Activated T-cell treated with anti-CD3 and anti-CD28 coated beads, Interleukin-2, amount 50 U/mL, for 48 hours (primary cell): Measurements from ENCODE around the gene STARD3.

Experiments
- DNase-seq, 2 experiments: peaks; one replicate each; pipeline ENCODE4 v3.0.0-alpha.2; 2020

Gene STARD3

DNA sequence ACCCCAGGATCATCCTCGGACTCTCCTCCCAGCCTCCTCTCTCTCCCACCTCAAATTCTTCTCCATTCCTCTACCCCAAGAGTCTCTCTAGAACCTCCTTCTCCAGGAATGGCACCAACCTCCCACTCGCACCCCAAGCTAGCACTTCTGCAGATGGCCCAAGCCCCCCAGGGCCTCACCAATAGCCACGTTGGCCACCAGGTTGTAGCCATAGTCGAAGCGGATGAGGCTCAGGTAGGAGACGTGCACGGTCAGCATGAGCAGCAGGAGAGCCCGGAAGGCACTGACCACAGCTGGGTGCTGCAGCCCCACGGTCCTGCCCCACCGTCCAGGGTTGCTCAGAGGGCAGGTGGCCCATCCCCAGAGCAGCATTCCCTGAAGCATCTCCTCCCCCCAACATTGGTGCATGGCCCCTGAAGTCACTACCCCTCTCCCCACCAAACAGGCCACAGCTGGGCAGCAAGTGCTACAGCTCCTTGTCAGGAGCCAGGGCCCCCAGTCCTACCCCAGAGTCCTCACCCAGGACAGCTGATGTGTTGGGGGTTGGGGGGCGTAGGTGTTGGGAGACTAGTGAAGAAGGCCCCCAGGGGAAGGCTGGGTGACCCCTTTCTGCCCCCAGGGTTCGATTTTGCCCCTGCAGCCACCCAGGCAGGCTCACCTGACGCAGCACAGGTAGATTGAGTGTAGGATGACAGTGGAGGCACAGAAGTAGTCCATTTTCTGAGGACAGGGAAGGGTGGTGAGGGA is 36.6 kb downstream of the STARD3 start:
- no peak for DNase-seq

DNA sequence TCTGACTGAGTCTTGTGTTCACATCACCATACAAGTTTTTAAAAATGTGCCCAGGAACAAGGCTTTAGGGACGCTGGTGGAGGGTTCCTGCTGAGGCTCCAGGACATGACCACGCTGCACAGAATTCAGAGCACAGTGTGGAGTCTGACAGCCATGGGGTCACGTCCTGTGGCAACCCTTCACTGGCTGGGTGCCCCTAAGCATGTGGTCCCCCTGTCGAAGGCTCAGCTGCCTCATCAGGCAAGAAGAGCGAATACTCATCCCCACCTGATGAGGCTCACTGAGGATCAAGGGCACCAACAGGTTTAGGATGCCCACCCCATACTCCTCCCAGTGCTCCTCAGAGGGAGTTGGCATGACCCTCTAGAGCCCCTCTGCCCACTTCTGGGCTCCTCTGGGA is 37.2 kb downstream of the STARD3 start:
- no peak for DNase-seq

DNA sequence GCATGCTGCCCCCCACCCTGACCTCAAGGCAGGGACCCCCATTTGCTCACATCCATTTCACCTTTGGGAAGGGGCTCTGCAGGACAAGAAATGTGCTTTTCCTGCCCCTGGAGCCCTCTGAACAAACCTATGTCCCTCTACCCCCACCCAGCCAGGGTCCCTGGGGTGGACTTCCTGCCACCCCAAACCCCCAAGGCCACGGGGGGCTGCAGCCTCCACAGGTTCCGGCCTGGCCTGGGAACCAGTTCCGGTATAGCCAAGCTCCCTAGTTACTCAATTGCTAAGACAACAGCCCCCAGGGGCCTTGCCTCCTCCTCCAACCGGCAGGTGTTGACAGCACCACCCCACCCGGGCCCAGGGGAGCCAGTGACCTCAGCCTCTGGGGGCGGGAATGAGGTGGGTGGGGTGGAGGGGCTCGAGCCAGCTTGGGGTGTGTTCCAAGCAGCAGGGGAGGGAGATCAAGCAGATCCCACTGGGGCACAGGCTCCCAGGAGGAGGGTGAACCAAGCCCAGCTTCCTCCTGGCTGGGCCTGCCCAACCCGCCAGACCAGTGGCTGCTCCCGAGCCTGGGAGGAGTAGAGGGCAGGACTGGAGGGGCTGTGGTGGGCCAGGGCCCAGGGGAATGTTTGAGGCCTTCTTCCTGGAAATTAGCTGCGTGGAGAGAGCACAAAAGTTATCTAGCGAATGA is 37.9 kb downstream of the STARD3 start:
- DNase-seq, result no peak

DNA sequence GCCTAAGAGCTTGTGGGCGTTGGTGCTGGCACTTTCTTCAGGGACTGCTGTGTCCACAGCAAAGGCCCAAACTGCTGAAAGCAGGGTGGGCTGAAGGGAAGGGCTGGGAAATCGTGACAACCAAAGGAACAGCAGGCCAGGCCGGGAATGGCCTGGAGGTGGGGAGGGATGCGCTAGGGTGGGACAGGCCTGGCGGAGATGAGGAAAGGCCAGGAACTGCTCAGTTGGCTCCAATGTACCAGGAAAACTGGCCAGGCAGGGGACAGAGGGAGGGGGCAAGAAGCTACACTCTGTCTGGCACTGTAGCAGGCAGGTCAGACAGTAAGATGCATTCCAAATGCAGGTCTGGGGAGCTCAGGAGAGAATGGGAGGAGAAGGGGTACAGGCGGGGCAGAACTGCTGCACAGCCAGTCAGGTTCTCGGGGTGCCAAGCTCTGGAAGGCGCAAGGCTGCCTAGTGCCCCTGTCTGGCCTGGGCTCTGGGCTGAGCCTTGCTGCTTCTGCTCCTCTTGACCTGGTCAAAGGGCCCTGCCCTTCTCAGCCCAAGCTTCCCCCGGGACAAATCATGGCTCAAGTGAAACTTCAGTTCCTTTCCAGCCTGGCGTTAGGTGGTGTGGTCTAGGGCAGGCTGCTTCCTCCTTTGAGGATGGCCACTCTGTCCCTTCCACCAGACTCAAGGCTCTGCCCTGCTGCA is 38.6 kb downstream of the STARD3 start:
- no peak for DNase-seq

DNA sequence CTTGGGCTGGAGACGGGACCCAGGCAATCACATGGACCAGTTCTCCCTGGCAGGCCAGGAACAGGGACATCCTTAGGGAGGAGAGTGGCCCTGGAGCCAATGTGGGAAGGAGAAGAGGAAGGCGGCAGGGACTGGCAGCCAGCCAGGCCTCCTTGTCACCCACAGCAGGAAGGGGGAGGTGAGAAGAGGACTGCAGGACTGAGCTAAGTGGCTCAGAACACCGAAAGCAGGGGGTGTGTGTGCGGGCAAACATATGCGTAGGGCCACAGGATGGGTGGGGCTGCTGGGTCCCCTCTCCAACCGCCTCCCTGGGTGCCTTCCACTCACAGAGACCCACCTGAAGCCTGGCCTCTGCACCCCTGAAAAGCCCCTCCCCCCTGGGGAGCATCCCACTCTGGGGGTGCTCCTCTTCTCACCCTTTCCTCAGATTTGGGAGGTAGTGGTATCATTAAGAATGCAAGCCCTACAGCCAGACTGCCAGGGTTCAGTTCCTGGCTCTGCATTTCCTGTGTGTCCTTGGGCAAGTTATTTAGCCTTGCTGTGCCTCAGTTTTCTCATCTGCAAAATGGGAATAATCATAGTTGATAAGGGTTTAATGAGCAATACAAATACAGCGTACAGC is 39.4 kb downstream of the STARD3 start:
- DNase-seq, result peak in 1 of 2 experiments; percentile 53

DNA sequence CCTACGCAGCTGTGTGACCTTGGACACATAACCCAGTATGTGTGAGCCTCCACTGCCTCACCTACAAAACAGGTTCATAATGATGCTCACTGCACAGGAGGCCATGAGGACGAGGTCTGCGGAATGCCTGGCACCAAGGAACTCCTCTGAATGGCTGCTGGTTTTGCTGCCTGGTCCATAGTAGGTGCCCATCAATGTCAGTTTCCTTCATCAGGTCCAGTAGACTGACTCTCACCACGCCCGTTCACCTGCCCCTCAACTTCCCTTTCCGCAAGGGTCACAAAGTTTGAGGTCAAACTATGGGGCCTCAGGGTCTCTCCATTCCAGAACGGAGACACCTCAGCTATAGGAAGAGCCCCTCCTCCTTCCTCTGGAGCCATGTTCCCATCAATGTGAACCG is 40.1 kb downstream of the STARD3 start:
- no peak for DNase-seq

DNA sequence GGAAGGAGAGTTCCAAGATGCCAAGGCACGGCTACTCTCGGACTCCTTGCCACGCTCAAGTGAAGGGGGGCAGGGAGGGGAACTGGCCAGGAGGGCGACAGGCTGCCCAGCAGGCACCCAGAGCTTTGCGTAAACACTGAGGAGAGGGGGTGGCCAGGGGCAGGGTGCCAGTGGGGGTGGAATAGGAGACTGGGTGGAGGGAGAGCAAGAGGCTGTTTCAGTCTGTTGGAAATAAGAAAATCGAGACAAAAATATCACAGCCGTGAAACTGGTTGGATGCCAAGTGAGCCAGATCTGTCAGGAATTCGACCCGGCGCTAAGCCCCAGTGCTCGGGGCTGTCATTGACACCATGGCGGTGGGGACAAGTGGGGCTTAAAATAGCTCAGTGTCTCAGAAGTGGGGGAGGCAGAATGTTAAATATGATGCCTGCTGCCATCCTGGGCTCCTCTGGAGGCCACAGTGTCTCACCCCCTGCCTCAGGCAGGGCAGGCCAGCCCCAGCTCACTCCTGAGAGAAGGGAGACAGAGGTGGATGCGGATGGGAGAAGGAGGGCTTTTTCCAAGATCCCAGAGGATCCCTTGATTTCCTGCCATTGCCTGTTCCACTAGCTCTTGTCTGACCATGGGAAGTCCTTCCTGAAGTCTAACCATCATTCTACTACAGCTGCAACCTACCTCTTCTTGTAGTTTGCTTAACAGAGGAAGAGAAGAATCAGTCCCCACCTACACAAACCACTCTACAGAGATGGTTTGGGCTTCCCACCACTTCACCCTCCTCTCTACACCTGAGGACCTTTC is 40.8 kb downstream of the STARD3 start:
- no peak for DNase-seq

DNA sequence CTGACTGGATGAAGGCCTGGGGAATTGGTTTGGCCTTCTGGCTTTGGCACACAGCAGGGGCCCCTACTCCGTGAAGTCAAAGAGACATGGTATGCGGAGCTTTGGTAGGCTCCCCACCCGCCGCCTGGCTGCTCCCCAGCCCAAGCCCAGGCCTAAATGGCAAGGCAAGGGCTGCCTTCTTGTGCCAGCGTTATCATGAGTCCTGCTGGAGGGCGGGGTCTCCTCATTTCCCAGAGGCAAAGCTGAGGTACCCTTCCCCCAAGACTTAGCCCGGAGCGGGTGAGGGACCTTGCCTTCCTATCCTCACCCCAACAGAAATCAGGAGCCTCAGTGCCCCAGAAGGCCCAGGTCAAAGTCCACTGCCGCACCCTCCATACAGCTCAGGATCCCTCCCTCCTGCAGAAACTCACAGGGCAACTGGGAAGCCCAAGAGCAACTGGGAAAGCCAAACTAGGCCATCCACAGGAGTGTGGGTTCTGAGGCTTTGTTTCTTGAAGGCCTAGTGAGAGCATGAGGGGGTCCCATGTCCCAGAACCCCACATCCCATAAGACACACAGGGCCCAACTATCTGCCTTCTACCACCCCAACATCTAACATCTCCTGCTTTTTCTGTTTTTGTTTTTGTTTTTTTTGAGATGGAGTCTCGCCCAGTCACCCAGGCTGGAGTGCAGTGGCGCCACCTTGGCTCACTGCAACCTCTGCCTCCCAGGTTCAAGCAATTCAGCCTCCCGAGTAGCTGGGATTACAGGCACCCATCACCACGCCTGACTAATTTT is 41.6 kb downstream of the STARD3 start:
- no peak for DNase-seq

DNA sequence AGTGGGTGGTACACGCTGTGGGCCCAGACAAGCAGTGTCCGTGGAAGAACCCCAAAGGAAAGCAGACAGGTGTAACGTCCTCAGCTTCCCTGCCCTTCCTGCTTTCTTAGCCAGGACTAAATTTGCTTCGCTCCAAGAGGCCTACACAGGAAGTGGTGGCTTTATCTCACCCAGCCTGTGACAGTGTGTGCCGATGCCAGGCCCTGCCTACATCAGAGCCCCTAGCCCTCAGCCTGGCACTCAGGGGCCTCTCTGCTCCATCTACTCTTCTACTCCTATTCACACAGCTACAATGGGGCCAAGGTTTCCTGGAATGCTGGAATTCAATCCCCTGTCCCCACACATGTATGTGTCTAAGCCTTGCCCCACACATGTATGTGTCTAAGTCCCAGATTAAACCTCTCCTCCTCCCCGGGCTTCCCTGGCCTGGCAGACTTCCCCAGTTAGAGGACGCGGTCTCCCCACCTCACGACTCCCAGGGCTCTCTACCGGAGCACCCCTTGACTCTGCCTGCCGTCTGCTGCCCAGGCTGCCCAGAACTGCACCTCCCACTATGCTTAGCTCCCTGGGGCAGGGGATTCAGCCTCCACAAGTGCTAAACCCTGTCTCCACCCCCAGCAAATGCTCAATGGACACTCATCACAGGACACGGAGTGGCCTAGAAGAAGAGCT is 42.7 kb downstream of the STARD3 start:
- DNase-seq, result peak; percentile 48 to 62

DNA sequence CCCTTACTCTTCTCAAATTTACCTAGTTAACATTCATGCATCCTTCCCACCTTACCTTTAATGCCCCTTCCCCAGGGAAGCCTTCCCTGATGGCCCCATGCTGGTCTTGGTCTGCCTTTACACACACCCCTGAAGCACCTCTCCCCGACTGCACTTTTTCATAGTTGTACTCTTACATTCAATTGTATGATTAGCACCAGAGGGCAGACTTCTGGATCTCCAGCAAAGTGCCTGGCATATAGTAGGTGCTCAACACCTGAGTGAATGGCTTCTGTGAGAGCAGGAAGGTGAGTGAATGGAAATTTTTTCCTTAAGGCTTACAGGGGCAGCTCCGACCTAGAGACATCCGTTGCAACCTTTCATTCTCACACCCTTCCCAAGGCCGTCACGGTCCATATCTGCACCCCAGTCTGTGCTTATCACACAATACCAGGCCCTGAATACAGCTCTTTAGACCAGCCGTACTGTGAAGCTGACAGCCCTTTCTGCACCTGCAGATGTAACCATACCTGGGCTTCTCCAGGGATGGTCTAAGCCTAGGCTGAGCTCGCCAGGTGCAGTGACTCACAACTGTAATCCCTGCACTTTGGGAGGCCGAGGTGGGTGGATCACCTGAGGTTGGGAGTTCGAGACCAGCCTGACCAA is 46.5 kb downstream of the STARD3 start:
- DNase-seq, result no peak

DNA sequence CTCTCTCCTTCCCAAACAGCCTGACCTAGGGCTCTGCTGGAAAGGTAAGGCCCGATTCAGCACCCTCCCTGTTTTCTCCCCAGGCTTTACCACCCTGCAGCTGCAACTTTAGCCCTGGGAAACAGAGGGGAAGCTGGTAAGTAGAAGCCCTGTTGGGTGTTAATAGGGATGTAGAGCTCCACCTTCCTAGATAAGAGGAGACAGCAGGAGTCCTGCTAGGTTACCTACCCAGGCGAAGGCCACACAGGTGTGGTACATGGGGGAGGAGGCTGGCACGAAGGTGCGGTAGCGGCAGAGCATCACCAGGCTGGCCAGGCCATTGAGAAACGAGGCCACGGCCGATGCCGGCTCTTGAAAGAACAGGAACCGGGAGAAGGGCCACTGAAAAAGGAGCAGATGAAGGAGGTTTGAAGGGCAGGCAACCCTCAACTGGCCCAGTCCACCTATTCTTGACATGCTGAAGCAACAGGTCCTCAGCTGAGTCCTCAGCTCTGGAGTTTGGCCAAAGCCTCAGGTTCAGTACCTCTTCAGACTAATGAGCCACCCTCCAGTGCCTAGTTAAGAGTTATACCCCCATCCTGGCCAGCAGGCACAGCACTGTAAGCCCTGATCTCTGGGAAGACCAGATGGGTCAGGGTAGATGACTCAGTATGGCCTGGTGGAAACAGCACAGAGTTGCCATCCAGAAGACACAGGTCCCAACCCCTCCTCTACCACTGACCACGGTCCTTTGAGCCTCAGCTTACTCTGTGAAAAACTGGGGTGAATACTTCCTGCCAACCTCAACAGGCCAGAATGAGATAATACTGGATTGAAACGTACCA is 47.6 kb downstream of the STARD3 start:
- no peak for DNase-seq

DNA sequence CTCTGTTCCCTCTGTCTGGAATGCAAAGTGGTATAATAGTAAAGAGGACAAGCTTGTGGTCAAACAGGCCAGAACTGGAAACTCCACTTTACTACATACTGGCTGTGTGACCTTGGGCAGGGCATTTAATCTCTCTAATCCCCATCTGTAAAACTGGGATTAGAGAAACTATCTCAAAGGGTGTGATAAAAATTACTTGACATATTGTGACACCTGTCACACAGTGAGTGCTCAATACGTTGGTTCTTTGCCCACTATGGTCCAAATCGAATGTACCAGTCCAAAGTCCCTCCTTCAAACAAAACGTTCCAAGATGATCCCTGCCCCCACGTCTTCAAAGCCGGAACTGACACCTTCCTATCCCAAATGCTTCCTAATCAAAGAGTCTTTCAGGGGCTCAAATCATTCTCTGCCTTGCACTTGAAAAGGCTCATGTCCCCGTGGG is 50.2 kb downstream of the STARD3 start:
- DNase-seq, result no peak

DNA sequence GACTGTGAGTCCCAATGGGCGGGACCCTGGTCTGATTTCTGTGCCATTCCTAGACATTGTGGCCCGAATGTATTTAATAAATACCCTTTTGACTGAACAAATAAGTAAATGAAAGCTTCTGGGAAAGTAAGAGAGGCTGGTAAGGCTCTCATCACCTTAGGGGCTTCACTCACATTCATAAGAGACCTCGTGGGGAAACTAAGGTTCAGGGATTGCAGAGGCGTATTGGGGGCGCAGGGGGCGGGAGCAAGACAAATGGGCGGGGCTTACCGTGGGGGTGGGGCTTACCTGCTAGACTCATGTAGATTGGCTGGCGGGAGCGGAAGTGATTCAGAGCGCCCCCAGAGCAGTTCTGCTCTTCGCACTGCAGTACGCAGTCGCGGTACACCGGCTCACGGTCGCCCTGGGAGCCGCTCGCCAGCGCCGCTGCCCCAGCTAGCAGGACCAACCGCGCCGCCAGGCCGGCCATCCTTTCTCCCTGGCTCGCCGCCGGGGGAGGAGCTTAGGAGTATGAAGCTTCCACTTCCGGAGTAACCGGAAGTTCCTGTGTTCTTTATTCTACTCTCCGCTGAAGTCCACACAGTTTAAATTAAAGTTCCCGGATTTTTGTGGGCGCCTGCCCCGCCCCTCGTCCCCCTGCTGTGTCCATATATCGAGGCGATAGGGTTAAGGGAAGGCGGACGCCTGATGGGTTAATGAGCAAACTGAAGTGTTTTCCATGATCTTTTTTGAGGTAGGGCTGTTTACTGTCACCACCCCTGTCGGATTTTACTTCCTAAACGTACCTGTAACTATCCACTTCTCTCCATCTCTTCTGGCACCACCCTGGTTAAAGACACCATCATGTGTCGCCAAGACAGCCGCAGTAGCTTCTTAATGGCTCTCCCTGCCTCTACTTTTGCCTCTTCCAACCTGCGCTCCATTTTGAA is 50.9 kb downstream of the STARD3 start, which contains the start of gene PGAP3:
PGAP3 (minus strand) TSS at position 512 of the 929 bp plus-strand sequence; CDS start at position 469, 43 bp downstream.
- peak; percentile 90 to 91 for DNase-seq

DNA sequence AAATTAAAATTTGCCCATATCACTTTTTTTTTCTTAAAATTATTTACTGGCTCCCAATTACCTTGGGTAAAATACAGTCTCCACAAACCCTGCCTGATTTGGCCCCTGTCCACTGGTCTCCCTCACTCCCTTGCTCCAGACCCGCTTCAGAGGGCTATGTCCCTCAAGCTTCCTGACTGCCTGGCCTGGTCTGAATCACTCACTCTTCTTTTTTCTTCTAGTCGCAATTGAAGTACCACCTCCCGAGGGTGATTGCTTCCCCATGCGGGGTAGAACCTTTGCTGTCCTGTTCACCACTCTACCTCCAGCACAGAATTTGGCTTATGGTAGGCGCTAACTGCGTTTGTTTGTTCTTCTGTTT is 51.5 kb downstream of the STARD3 start:
- DNase-seq, result no peak

DNA sequence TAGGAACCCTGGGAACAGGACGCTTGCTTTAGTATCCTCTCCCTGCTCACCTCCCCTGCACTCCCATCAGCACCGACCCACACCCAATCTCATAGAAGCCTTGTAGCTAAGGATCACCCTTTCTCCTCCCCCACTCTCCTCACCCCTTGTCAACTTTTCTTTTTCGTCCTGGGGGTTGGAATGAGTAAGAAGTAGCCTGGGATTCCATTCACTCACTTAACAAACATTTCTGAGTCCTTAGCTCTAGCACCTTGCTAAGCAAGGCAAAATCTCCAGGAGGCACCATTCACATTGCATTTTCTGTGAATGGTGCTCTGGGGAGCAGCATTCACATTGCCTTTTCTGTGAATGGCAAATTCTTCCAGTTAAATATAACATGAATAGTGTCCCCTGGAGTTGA is 52.0 kb downstream of the STARD3 start:
- no peak for DNase-seq

DNA sequence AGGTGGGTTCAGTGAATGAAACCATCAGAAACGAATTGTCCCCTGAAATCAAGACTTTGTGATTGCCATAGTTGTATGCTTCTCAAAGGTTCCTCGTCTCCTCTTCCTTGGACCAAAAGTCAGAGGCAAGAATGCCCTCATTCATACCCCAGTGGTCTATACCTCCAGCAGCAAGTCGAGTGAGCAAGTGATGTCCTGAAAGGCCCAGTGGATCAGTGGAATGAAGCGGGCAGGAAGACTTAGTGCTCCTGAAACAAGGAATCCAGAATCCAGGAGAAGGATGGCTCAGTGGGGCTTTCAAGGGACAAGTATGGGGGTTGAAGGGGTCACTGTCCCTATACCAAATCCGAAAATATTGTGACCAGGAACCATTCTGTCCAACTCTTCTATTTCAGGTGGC is 57.6 kb downstream of the STARD3 start:
- DNase-seq, result no peak

DNA sequence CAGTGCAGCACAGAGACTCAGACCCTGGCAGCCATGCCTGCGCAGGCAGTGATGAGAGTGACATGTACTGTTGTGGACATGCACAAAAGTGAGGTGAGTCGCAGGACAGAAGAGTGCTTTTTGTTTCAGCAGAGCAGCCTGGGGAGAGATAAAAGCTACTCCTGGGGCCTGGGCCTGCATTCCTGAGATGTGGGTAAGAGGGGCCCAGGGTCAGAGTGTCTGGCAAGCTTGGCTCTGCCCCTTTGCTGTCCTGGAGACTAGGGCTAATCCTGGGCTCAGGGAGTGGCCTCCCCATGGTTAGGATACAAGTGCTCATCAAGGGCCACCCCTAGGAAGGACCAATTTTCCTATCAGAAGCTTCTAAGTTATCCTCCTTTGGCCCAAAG is 58.1 kb downstream of the STARD3 start:
- no peak for DNase-seq

DNA sequence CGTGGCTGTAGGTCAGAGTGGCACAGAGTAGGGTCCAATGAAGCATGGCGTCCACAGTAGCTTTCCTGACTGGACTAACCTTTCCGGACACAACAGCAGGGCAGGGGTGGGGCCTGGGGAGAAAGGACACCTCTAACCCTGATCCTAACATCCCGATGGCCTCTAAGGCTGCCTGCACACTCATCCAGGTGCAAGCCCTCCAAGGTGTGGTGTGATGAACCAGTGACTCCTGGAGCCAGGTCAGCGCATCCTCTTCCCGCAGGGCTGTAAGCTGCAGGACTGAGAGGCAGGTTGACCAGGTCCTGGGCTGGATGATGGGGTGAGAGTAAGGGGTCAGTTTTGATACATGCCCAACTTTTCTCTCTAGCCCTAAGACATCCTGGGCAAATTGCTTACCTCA is 59.8 kb downstream of the STARD3 start:
- DNase-seq, result no peak

DNA sequence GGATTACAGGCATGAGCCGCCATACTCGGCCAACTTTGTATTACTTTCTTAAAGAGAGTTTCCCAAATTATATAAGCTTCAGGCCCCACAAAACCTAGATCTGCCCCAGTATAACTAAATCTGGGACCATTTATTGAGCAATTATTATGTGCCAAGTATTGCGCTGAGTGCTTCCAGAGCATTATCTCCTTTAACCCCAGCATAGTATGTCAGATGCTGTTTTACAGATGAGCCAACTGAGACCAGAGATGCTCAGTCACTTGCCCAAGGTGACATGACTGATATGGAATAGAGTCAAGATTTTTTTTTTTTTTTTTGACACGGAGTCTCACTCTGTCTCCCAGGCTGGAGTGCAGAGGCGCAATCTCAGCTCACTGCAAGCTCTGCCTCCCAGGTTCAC is 61.0 kb downstream of the STARD3 start:
- no peak for DNase-seq
